HepG2 (cell line): ENCODE measurements around the gene SELENOW. TPM values are rescaled to one million over a fixed set of nuclear protein-coding genes. Genes with fewer than 3 reads are reported as not detected.

ENCODE experiments used
- ATAC-seq: fragments of 200-7000 bp; cut with Tn5 transposase; 3 replicates; pipeline ENCODE4 v1.9.1; 2020; ENCODE audit warnings: mild to moderate bottlenecking, moderate library complexity
- BruUV-seq: library from RNA; stranded (reverse); fragments of 400-500 nt; replicated peaks from 2 replicates; lab custom pipeline; 2021; lab: Mats Ljungman, UMichigan
- CTCF ChIA-PET: fragments of 300-600 bp; formaldehyde crosslinking; extraction: SDS; loops from one replicate; lab custom pipeline; 2021; ENCODE audit warnings: low total read pairs, inconsistent platforms, low intra/inter-chr PET ratio; lab: Yijun Ruan, JAX
- POLR2A ChIA-PET: fragments of 350-600 bp; sonication (Branson Sonifier 250); formaldehyde crosslinking; loops from one replicate; lab custom pipeline; 2020; ENCODE audit warnings: antibody characterized with exemption, inconsistent platforms; lab: Yijun Ruan, JAX
- DNase-seq: peaks from one replicate; pipeline ENCODE4 v3.0.0-alpha.2; 2015; ENCODE audit warnings: low spot score
- FAIRE-seq: peaks from 3 replicates; lab custom pipeline; 2011; peaks lifted over from hg19 to GRCh38; lab: Jason Lieb, UNC
- H2AFZ ChIP-seq: one replicate; pipeline ENCODE4 v1.6.1; 2011; ENCODE audit warnings: low read length, inconsistent platforms
- H3K27ac ChIP-seq: fragments of 300-600 bp; 3 replicates; pipeline ENCODE4 v1.8.0; 2011; ENCODE audit warnings: mixed run types, mild to moderate bottlenecking, mixed read lengths, low read length, inconsistent platforms; ENCODE audit not compliant: insufficient read depth; ENCODE audit errors: extremely low read length
- H3K27me3 ChIP-seq, 2 experiments: fragments of 200-600 bp in 1 of 2; 2 replicates in 1 of 2; 3 replicates in 1 of 2; pipeline versions ENCODE4 v1.6.0 to v1.8.0; 2011; ENCODE audit warnings: low read length in 2 of 2, mild to moderate bottlenecking in 2 of 2, moderate library complexity in 2 of 2, inconsistent platforms in 1 of 2; ENCODE audit not compliant: insufficient read depth in 2 of 2, control insufficient read depth in 1 of 2
- H3K36me3 ChIP-seq, 2 experiments: fragments of 200-600 bp in 1 of 2; replicated peaks in 1 of 2; 2 replicates in 1 of 2; 3 replicates in 1 of 2; pipeline versions ENCODE4 v1.5.1 to v1.8.0; 2011; ENCODE audit warnings: low read length in 2 of 2, inconsistent platforms in 1 of 2; ENCODE audit not compliant: insufficient read depth in 2 of 2, control insufficient read depth in 1 of 2
- H3K4me1 ChIP-seq: 2 replicates; pipeline ENCODE4 v1.5.1; 2012; ENCODE audit warnings: low read length, inconsistent platforms; ENCODE audit not compliant: insufficient read depth
- H3K4me2 ChIP-seq: 2 replicates; pipeline ENCODE4 v1.6.0; 2011; ENCODE audit warnings: low read depth, low read length, inconsistent platforms
- H3K4me3 ChIP-seq, 3 experiments: fragments of 200-600 bp in 1 of 3; sonication (generic), shearing (Covaris generic) in 1 of 3; replicated peaks in 1 of 3; 2 replicates each; pipeline ENCODE4 v1.5.1; 2011 to 2016; ENCODE audit warnings: low read length in 3 of 3, inconsistent platforms in 2 of 3, low read depth in 2 of 3, mild to moderate bottlenecking in 2 of 3, control low read depth in 1 of 3, mixed read lengths in 1 of 3; ENCODE audit not compliant: insufficient read depth in 1 of 3
- H3K79me2 ChIP-seq: one replicate; pipeline ENCODE4 v1.6.1; 2011; ENCODE audit warnings: low read length, inconsistent platforms; ENCODE audit not compliant: insufficient read depth
- H3K9ac ChIP-seq: 2 replicates; pipeline ENCODE4 v1.6.0; 2011; ENCODE audit warnings: mild to moderate bottlenecking, low read depth, low read length, inconsistent platforms; ENCODE audit not compliant: insufficient read depth
- H3K9me3 ChIP-seq: 2 replicates; pipeline ENCODE4 v1.5.1; 2012; ENCODE audit warnings: mild to moderate bottlenecking, low read length
- H4K20me1 ChIP-seq: 2 replicates; pipeline ENCODE4 v1.6.0; 2011; ENCODE audit warnings: inconsistent platforms, mild to moderate bottlenecking, low read length, moderate library complexity; ENCODE audit not compliant: insufficient read depth
- FOXA1 ChIP-seq, 2 experiments: fragments of 450-650 bp in 1 of 2; sonication (generic) in 1 of 2; formaldehyde crosslinking in 1 of 2; IDR thresholded peaks; 2 replicates each; pipeline versions ENCODE4 v1.4.0 to v1.6.1; 2016 to 2020; ENCODE audit warnings: missing genetic modification reagents in 1 of 2
- MNT ChIP-seq: fragments of 450-650 bp; IDR thresholded peaks from 2 replicates; pipeline ENCODE4 v1.6.1; 2016
- ZBTB25 ChIP-seq: IDR thresholded peaks from 2 replicates; pipeline ENCODE4 v1.6.1; 2018; ENCODE audit warnings: missing genetic modification reagents
- ZFP82 ChIP-seq: sonication (generic); formaldehyde crosslinking; IDR thresholded peaks from 2 replicates; pipeline ENCODE4 v1.5.1; 2020; ENCODE audit warnings: mild to moderate bottlenecking, missing genetic modification reagents, borderline replicate concordance
- ZNF512B ChIP-seq: sonication (generic); formaldehyde crosslinking; IDR thresholded peaks from 2 replicates; pipeline ENCODE4 v1.5.1; 2020; ENCODE audit warnings: missing genetic modification reagents, mild to moderate bottlenecking, borderline replicate concordance
- ZNF580 ChIP-seq: IDR thresholded peaks from 2 replicates; pipeline ENCODE4 v1.6.1; 2016; ENCODE audit warnings: low read depth, borderline replicate concordance
- ZSCAN12 ChIP-seq: sonication (generic); formaldehyde crosslinking; IDR thresholded peaks from 2 replicates; pipeline ENCODE4 v1.9.0; 2021; ENCODE audit warnings: mild to moderate bottlenecking, missing genetic modification reagents
- WGBS: methylation state at CpG from one replicate; pipeline ENCODE4 v1.1.6; 2017; ENCODE audit warnings: low lambda C conversion rate; 5-methylcytosine and 5-hydroxymethylcytosine counted together
- in situ Hi-C: cut with HindIII; loops from 2 replicates; pipeline ENCODE4 v1.10.0; 2017; ENCODE audit warnings: low pct_unique_long_range_greater_than_20kb; ENCODE audit not compliant: extremely low pct_ligation_motif_present
- intact Hi-C: fragments of 100-400 bp; cut with micrococcal nuclease; formaldehyde crosslinking; loops from one replicate; pipeline ENCODE4 v1.10.0; 2022; ENCODE audit not compliant: unreplicated experiment
- polyA plus RNA-seq, 8 experiments: library from polyadenylated mRNA; depleted of rRNA in 3 of 8; stranded (reverse) in 7 of 8; unstranded in 1 of 8; fragments of >200 nt; fragmentation: Illumina TruSeq in 4 of 8; extraction: Trizol in 4 of 8; gene quantifications; 2 replicates each; pipeline versions ENCODE4 v1.2.1 to v1.2.3, GENCODE V29; 2011 to 2016; ENCODE audit warnings: low read depth in 4 of 8, missing spikeins in 1 of 8, mixed read lengths in 1 of 8; ENCODE audit not compliant: insufficient read depth in 1 of 8
- total RNA-seq, 5 experiments: library from RNA; depleted of rRNA; stranded (reverse); fragments of >200 nt; fragmentation: Illumina TruSeq; extraction: Trizol; gene quantifications; 2 replicates each; pipeline ENCODE4 v1.2.3, GENCODE V29; 2016; ENCODE audit warnings: low read depth in 1 of 5
- TF ChIP-seq, protein P1 (sequence below): sonication (generic); formaldehyde crosslinking; IDR thresholded peaks from 2 replicates; pipeline ENCODE4 v1.4.0; 2020; ENCODE audit warnings: missing genetic modification reagents, borderline replicate concordance

The SELENOW gene
- total and polyA plus RNA-seq, 2 of the 13 experiments (the other 11 are each of a cell fraction or from before 2014, with no cell fraction given): 50.3 to 64.7 TPM

DNA sequence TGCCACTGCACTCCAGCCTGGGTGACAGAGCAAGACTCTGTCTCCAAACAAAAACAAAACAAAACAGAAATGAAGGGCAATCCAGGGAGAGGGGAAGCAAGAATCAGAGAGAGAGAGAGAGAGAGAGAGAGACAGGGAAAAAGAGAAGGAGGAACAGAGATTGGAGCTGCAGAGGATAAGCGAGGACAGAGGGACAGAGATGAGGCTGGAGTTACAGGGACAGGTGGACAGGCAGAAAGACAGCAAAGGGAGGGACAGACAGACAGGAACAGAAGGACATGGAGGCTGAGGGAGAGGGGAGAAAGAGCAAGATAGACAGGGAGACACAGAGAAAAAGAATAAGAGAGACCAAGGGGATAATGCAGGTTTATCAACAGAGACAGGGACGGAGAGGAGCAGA lies 41.9 kb downstream of the SELENOW start:
- H3K4me3 ChIP-seq: no peak overlapping the region
- no peak for DNase-seq
- H3K27ac ChIP-seq: no peak overlapping the region
- intact Hi-C loops (no loop called here), in situ Hi-C loops (no loop called here)
- no peaks in the 10 kb centered on the region for H3K9me3 ChIP-seq
- TF ChIP-seq ZSCAN12 (CRISPR knock-in tag) (no peak), FOXA1 (IDR thresholded peaks at IDR 0.05) (no peak), FOXA1 (CRISPR knock-in tag; IDR thresholded peaks at IDR 0.05) (no peak)
- H3K27me3 ChIP-seq: peaks cover 2 to 26% of the 10 kb centered on the region in 2 experiments; a peak in 3 of 5 replicates
- 45% methylated on average over 2 of the region's 2 CpGs for WGBS
- CTCF ChIA-PET: no interaction called here
- BruUV-seq: no TSS peak
- H2AFZ ChIP-seq: no peak overlapping the region
- no peaks in the 10 kb centered on the region for H4K20me1 ChIP-seq
- H3K4me1 ChIP-seq: peaks cover 16% of the 10 kb centered on the region; the same call in 1 of the 2 replicates
- no peak overlapping the region for H3K9ac ChIP-seq
- no peaks in the 10 kb centered on the region for H3K36me3 ChIP-seq
- no peak overlapping the region for H3K4me2 ChIP-seq
- no peaks in the 10 kb centered on the region for H3K79me2 ChIP-seq
- FAIRE-seq: no peak
- ATAC-seq: no peak
- POLR2A ChIA-PET: no interaction called here

- CTCF ChIA-PET: no interaction called here
- H3K36me3 ChIP-seq: no peaks in the 10 kb centered on the region
- peaks cover 16% of the 10 kb centered on the region; the same call in 1 of the 2 replicates for H3K4me1 ChIP-seq
- in situ Hi-C loops (no loop called here), intact Hi-C loops (no loop called here)
- H3K27ac ChIP-seq: no peak within 1 kb of the TSS
- POLR2A ChIA-PET: no interaction called here
- WGBS: 17% methylated on average over 15 of the region's 15 CpGs
- no peak within 1 kb of the TSS for H2AFZ ChIP-seq
- peaks cover 2 to 26% of the 10 kb centered on the region in 2 experiments; a peak in 3 of 5 replicates for H3K27me3 ChIP-seq
- H4K20me1 ChIP-seq: no peaks in the 10 kb centered on the region
- ATAC-seq (no peak), FAIRE-seq (no peak), DNase-seq (no peak)
- H3K4me3 ChIP-seq: no peak within 1 kb of the TSS
- H3K4me2 ChIP-seq: no peak within 1 kb of the TSS
- H3K9me3 ChIP-seq: no peaks in the 10 kb centered on the region
- no peak within 1 kb of the TSS for H3K9ac ChIP-seq
- BruUV-seq: no TSS peak
- no peaks in the 10 kb centered on the region for H3K79me2 ChIP-seq
- TF ChIP-seq ZFP82 (CRISPR knock-in tag) (no peak), ZNF512B (no peak), MNT (no peak), ZNF580 (no peak), ZBTB25 (CRISPR knock-in tag) (no peak)
- TF ChIP-seq, protein P1, sequence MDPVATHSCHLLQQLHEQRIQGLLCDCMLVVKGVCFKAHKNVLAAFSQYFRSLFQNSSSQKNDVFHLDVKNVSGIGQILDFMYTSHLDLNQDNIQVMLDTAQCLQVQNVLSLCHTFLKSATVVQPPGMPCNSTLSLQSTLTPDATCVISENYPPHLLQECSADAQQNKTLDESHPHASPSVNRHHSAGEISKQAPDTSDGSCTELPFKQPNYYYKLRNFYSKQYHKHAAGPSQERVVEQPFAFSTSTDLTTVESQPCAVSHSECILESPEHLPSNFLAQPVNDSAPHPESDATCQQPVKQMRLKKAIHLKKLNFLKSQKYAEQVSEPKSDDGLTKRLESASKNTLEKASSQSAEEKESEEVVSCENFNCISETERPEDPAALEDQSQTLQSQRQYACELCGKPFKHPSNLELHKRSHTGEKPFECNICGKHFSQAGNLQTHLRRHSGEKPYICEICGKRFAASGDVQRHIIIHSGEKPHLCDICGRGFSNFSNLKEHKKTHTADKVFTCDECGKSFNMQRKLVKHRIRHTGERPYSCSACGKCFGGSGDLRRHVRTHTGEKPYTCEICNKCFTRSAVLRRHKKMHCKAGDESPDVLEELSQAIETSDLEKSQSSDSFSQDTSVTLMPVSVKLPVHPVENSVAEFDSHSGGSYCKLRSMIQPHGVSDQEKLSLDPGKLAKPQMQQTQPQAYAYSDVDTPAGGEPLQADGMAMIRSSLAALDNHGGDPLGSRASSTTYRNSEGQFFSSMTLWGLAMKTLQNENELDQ (CRISPR knock-in tag): no peak
Observed at GRCh38 chr19:47821460-47822020, 43.0 kb downstream of the SELENOW start, which contains the start of gene CRX. TSS of gene CRX (plus strand) at chr19:47821937. CDS start at chr19:47834444, 12,507 bp downstream.
